T-cell (primary cell): Measurements from ENCODE around the gene RIOX2. TPM values are rescaled to one million over a fixed set of nuclear protein-coding genes. Genes with fewer than 3 reads are reported as not detected.

Experiments
- ATAC-seq, 4 experiments: fragments of 200-7000 bp in 3 of 4; fragments of 150-1000 bp in 1 of 4; cut with Tn5 transposase; replicated peaks in 1 of 4; 1 replicate in 3 of 4; 2 replicates in 1 of 4; pipeline ENCODE4 v1.10.0; 2021; ENCODE audit warnings: moderate library complexity in 3 of 4, mild to moderate bottlenecking in 2 of 4, moderate number of reproducible peaks in 1 of 4
- CTCF ChIA-PET, 2 donors: fragments of 300-600 bp; sonication (Branson Sonifier 250); formaldehyde crosslinking; loops; one replicate each; lab custom pipeline; 2022; ENCODE audit warnings: antibody characterized with exemption in 2 of 2; lab: Charles Lee
- POLR2A ChIA-PET, 2 donors: fragments of 300-600 bp; sonication (Branson Sonifier 250); formaldehyde crosslinking; loops; one replicate each; lab custom pipeline; 2022; ENCODE audit warnings: antibody characterized with exemption in 2 of 2; lab: Charles Lee
- DNase-seq, 35 experiments: peaks; one replicate each; pipeline versions ENCODE4 v3.0.0 to v3.0.0-alpha.2; 2013 to 2023
- H3K27ac ChIP-seq: one replicate; pipeline ENCODE4 v1.5.1; 2013; ENCODE audit warnings: low read length
- H3K27me3 ChIP-seq, 2 experiments: replicated peaks in 1 of 2; 1 replicate in 1 of 2; 2 replicates in 1 of 2; pipeline versions ENCODE4 v1.6.1 to v1.7.0; 2013; ENCODE audit warnings: low read length in 1 of 2, mixed read lengths in 1 of 2; ENCODE audit not compliant: control insufficient read depth in 2 of 2, insufficient read depth in 2 of 2; ENCODE audit errors: extremely low read depth in 1 of 2
- H3K36me3 ChIP-seq, 2 donors: 1 replicate in 1 of 2; 2 replicates in 1 of 2; pipeline versions ENCODE4 v1.6.1 to v1.7.0; 2013; ENCODE audit warnings: low read length in 1 of 2; ENCODE audit not compliant: control insufficient read depth in 2 of 2, insufficient read depth in 1 of 2; ENCODE audit errors: extremely low read depth in 1 of 2
- H3K4me1 ChIP-seq, 2 experiments: 1 replicate in 1 of 2; 2 replicates in 1 of 2; pipeline versions ENCODE4 v1.6.1 to v1.7.0; 2013; ENCODE audit warnings: low read length in 2 of 2, mixed read lengths in 1 of 2; ENCODE audit not compliant: insufficient read depth in 2 of 2, control insufficient read depth in 1 of 2; ENCODE audit errors: extremely low read depth in 1 of 2
- H3K4me3 ChIP-seq, 2 donors: 1 replicate in 1 of 2; 2 replicates in 1 of 2; pipeline versions ENCODE4 v1.5.1 to v1.7.0; 2013; ENCODE audit warnings: mild to moderate bottlenecking in 2 of 2, low read length in 1 of 2, moderate library complexity in 1 of 2; ENCODE audit not compliant: control insufficient read depth in 1 of 2; ENCODE audit errors: extremely low read depth in 1 of 2
- H3K9me3 ChIP-seq: 2 replicates; pipeline ENCODE4 v1.7.0; 2013
- H3K27ac Mint-ChIP-seq, 2 donors: one replicate each; pipeline ENCODE4 v1.8.0; 2020 to 2021; ENCODE audit warnings: mild to moderate bottlenecking in 2 of 2, mixed read lengths in 2 of 2
- H3K27me3 Mint-ChIP-seq, 2 donors: one replicate each; pipeline ENCODE4 v1.8.0; 2021 to 2022; ENCODE audit warnings: mixed read lengths in 2 of 2
- H3K36me3 Mint-ChIP-seq: one replicate; pipeline ENCODE4 v1.8.0; 2021; ENCODE audit warnings: mixed read lengths
- H3K4me1 Mint-ChIP-seq, 3 donors: one replicate each; pipeline ENCODE4 v1.8.0; 2020 to 2022; ENCODE audit warnings: mixed read lengths in 3 of 3, mild to moderate bottlenecking in 1 of 3
- H3K4me3 Mint-ChIP-seq, 3 donors: one replicate each; pipeline ENCODE4 v1.8.0; 2020 to 2022; ENCODE audit warnings: mild to moderate bottlenecking in 3 of 3, mixed read lengths in 3 of 3, moderate library complexity in 3 of 3
- H3K9me3 Mint-ChIP-seq, 3 donors: one replicate each; pipeline ENCODE4 v1.8.0; 2020 to 2022; ENCODE audit warnings: mixed read lengths in 3 of 3
- WGBS: methylation state at CpG from one replicate; pipeline ENCODE4 v1.1.5; 2013; ENCODE audit warnings: missing lambda C conversion rate; ENCODE audit not compliant: insufficient coverage; 5-methylcytosine and 5-hydroxymethylcytosine counted together
- total RNA-seq, 35 experiments: library from RNA in 6 of 35; stranded (reverse) in 6 of 35; fragments of 120-200 nt in 1 of 35; gene quantifications; one replicate each; pipeline versions ENCODE4 v1.2.1 to v1.2.4 and lab custom pipeline; 2013 to 2026

Gene RIOX2
- total RNA-seq, 5 donors from 2014 or later (not counting 1 experiment from before 2014, with no cell fraction given): 22.8 to 34.7 (median 30.9) TPM

DNA sequence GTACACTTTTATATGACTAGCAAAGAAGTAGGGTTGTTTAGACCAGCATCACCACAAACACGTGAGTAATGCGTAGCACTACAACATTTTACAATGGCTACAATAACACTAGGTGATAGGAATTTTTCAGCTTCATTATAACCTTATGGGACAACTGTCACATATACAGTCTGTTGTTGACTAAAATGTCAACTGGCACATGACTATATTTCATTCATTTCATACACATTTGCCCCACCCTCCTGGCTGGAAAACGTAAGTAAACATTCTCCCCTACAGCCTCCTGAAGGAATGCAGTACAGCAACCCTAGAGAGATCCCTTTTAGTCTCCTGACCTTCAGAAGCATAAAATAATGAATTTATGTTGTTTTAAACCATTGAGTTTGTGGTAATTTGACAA lies 16.2 kb downstream of the RIOX2 start:
- H3K27me3 ChIP-seq: no peaks in the 10 kb centered on the region
- no peaks in the 10 kb centered on the region for H3K9me3 ChIP-seq
- H3K4me1 ChIP-seq: no peaks in the 10 kb centered on the region
- no peak overlapping the region for H3K4me3 ChIP-seq
- peaks cover 0 to under 1% (median 0%) of the 10 kb centered on the region in 3 donors for H3K4me1 Mint-ChIP-seq
- WGBS: no CpG with 5 or more reads among the region's 3 CpGs
- no peak overlapping the region for H3K27ac Mint-ChIP-seq
- ATAC-seq: no peak
- CTCF ChIA-PET: no interaction called here
- POLR2A ChIA-PET: interaction anchor here in 1 of 2 donors (0.5 kb wide), 1 partner anchor 143 kb away, joined by 7 read pairs; no protein-coding TSS in a partner anchor
- H3K4me3 Mint-ChIP-seq: no peak overlapping the region
- H3K9me3 Mint-ChIP-seq: no peaks in the 10 kb centered on the region
- peaks cover 70% of the 10 kb centered on the region for H3K36me3 Mint-ChIP-seq
- H3K27me3 Mint-ChIP-seq: no peaks in the 10 kb centered on the region
- H3K36me3 ChIP-seq: peaks cover 8 to 81% of the 10 kb centered on the region in 2 donors
- no peak for DNase-seq
- H3K27ac ChIP-seq: no peak overlapping the region

- Histone ChIP-seq H3K27ac (no peak overlapping the region), H3K36me3 (peaks cover 8 to 79% of the 10 kb centered on the region in 2 donors), H3K4me3 (no peak overlapping the region), H3K4me1 (no peaks in the 10 kb centered on the region), H3K9me3 (no peaks in the 10 kb centered on the region), H3K27me3 (no peaks in the 10 kb centered on the region)
- Mint-ChIP-seq H3K9me3 (no peaks in the 10 kb centered on the region), H3K4me1 (no peaks in the 10 kb centered on the region), H3K27ac (no peak overlapping the region), H3K36me3 (peaks cover 77% of the 10 kb centered on the region), H3K27me3 (no peaks in the 10 kb centered on the region), H3K4me3 (no peak overlapping the region)
- ChIA-PET POLR2A (no interaction called here), CTCF (interaction anchor here in 1 of 2 donors (0.7 kb wide), 1 partner anchor 68 kb away, joined by 3 read pairs; no protein-coding TSS in a partner anchor)
- WGBS: 91% methylated on average over 7 of the region's 9 CpGs
- ATAC-seq (no peak), DNase-seq (no peak)
Measured at GRCh38 chr3:97954228-97954827, 17.9 kb downstream of the RIOX2 start.

DNA sequence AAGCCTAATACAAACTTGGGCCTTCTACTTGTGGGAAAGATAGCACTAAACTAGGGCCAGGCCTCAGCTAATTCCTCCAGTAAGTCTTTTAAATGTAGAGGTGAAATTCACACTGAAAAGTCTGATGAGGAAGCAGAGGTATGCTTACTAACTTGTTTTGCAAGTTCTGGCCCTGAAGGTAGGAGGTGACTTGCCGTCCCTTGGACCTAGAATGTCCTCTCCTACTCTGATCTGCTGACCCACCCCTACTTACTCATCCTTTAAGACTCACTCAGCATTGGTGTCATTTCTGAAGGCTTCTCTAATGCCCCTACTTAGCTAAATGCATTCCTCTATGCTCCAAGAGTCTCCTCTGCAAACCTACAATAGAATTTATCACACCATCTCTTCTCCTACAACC lies 19.4 kb downstream of the RIOX2 start:
- Histone ChIP-seq H3K4me3 (no peak overlapping the region), H3K27ac (no peak overlapping the region), H3K36me3 (peaks cover 14 to 77% of the 10 kb centered on the region in 2 donors), H3K27me3 (no peaks in the 10 kb centered on the region), H3K4me1 (no peaks in the 10 kb centered on the region), H3K9me3 (no peaks in the 10 kb centered on the region)
- H3K4me1 Mint-ChIP-seq: no peaks in the 10 kb centered on the region
- H3K27ac Mint-ChIP-seq: no peak overlapping the region
- no peak for ATAC-seq
- ChIA-PET CTCF (interaction anchor here (0.5 to 1.0 kb wide), 2 partner anchors 9 to 10 kb away, joined by 3 read pairs; no protein-coding TSS in a partner anchor), POLR2A (no interaction called here)
- no peak overlapping the region for H3K4me3 Mint-ChIP-seq
- peaks cover 76% of the 10 kb centered on the region for H3K36me3 Mint-ChIP-seq
- H3K9me3 Mint-ChIP-seq: no peaks in the 10 kb centered on the region
- WGBS: 100% methylated on average over 1 of the region's 1 CpG
- DNase-seq: no peak
- no peaks in the 10 kb centered on the region for H3K27me3 Mint-ChIP-seq

DNA sequence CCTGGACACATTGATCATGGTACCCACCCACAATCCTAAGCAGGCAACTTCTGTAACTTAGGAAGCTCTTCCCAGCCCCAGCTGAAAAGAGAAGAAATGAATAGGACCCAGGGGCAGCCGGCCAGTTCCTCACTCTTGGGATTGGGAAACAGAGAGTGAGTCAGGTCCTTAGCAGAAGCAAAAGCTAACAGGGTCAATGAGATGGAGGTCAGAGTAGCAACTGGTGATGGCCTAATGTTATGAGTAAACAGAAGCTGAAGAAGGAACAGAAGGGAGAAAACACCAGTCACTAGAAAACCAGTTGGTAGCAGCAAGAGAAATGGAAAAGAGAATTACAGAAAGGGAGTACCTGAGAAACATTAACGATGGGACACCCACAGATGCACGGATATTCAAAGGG lies 20.0 kb downstream of the RIOX2 start:
- peaks cover 9 to 75% of the 10 kb centered on the region in 2 donors for H3K36me3 ChIP-seq
- H3K4me1 ChIP-seq: no peaks in the 10 kb centered on the region
- Mint-ChIP-seq H3K9me3 (no peaks in the 10 kb centered on the region), H3K4me3 (no peak overlapping the region), H3K36me3 (peaks cover 76% of the 10 kb centered on the region), H3K27me3 (no peaks in the 10 kb centered on the region), H3K27ac (no peak overlapping the region), H3K4me1 (no peaks in the 10 kb centered on the region)
- no peak overlapping the region for H3K4me3 ChIP-seq
- ChIA-PET POLR2A (interaction anchor here in 1 of 2 donors (0.6 kb wide), 1 partner anchor 657 kb away, joined by 3 read pairs; no protein-coding TSS in a partner anchor), CTCF (interaction anchor here in 1 of 2 donors (1.0 kb wide), 1 partner anchor 10 kb away, joined by 3 read pairs; no protein-coding TSS in a partner anchor)
- no peak overlapping the region for H3K27ac ChIP-seq
- DNase-seq (no peak), ATAC-seq (no peak)
- 84% methylated on average over 2 of the region's 3 CpGs for WGBS
- H3K9me3 ChIP-seq: no peaks in the 10 kb centered on the region
- H3K27me3 ChIP-seq: no peaks in the 10 kb centered on the region

DNA sequence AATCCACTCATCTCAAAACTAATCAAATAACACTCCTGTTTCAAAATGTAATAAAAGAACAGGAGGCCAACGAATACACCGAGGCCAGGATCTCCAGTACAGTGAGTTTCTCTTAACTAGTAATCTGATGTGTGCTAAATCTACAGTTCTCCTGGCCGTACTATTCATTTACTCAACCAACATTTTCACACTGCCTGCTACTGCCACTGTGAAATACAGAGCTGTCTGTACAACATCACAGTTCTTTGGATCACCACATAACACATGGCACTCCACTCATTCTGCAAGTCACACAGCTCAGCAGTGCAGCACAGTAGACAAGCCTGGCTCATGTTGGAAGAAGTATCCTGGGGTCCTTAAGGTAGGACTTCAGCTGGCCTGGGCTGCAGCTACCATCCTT lies 21.9 kb downstream of the RIOX2 start:
- POLR2A ChIA-PET: no interaction called here
- H3K4me3 ChIP-seq: no peak overlapping the region
- DNase-seq (no peak), ATAC-seq (no peak)
- H3K27ac ChIP-seq: no peak overlapping the region
- no peak overlapping the region for H3K4me3 Mint-ChIP-seq
- no CpG with 5 or more reads among the region's 3 CpGs for WGBS
- H3K9me3 Mint-ChIP-seq: no peaks in the 10 kb centered on the region
- H3K27me3 ChIP-seq: no peaks in the 10 kb centered on the region
- no peaks in the 10 kb centered on the region for H3K4me1 Mint-ChIP-seq
- H3K36me3 ChIP-seq: peaks cover 9 to 85% of the 10 kb centered on the region in 2 donors
- H3K27ac Mint-ChIP-seq: no peak overlapping the region
- no peaks in the 10 kb centered on the region for H3K9me3 ChIP-seq
- CTCF ChIA-PET: no interaction called here
- H3K27me3 Mint-ChIP-seq: no peaks in the 10 kb centered on the region
- no peaks in the 10 kb centered on the region for H3K4me1 ChIP-seq
- H3K36me3 Mint-ChIP-seq: peaks cover 80% of the 10 kb centered on the region

DNA sequence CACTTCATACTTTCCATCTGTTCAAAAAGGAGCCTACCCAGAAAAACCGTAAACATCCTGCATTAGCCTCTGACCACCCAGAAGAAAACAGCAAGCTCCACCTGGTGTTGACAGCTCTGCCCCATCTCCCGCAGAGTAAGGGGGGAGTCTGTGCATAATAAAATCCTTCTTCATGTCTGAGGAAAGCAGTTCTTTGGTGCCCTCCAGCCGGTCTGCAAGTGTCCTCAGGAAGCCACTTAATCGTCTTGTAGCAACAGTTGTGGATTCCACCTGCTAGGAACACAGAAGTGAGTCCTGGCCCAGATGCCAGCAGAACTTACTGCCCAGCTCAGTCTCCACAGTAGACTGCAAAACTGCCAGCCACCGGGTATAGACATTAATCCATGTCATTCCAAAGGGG lies 22.5 kb downstream of the RIOX2 start:
- ChIA-PET POLR2A (no interaction called here), CTCF (no interaction called here)
- WGBS: 88% methylated on average over 2 of the region's 5 CpGs
- H3K27me3 ChIP-seq: no peaks in the 10 kb centered on the region
- Mint-ChIP-seq H3K27ac (no peak overlapping the region), H3K4me1 (no peaks in the 10 kb centered on the region), H3K36me3 (peaks cover 74% of the 10 kb centered on the region), H3K4me3 (no peak overlapping the region), H3K9me3 (no peaks in the 10 kb centered on the region), H3K27me3 (no peaks in the 10 kb centered on the region)
- no peaks in the 10 kb centered on the region for H3K4me1 ChIP-seq
- no peak overlapping the region for H3K4me3 ChIP-seq
- DNase-seq: no peak
- H3K9me3 ChIP-seq: no peaks in the 10 kb centered on the region
- no peak for ATAC-seq
- peaks cover 9 to 84% of the 10 kb centered on the region in 2 donors for H3K36me3 ChIP-seq
- no peak overlapping the region for H3K27ac ChIP-seq
